Caco-2 (cell line): ENCODE data around the gene KRT33A. TPM values are rescaled to one million over a fixed set of nuclear protein-coding genes. Genes with fewer than 3 reads are reported as not detected.

Source experiments
- BruUV-seq: library from RNA; stranded (reverse); fragments of 400-500 nt; replicated peaks from 2 replicates; lab custom pipeline; 2021; lab: Mats Ljungman, UMichigan
- CTCF ChIA-PET: fragments of 300-600 bp; sonication (Branson Sonifier 250); formaldehyde crosslinking; loops from one replicate; lab custom pipeline; 2022; ENCODE audit warnings: antibody characterized with exemption; lab: Charles Lee
- POLR2A ChIA-PET: fragments of 300-600 bp; sonication (Branson Sonifier 250); formaldehyde crosslinking; loops from one replicate; lab custom pipeline; 2022; ENCODE audit warnings: antibody characterized with exemption; lab: Charles Lee
- DNase-seq, 2 experiments: peaks; one replicate each; pipeline versions ENCODE4 v3.0.0 to v3.0.0-alpha.2; 2020 to 2022
- H3K27me3 ChIP-seq: replicated peaks from 2 replicates; pipeline ENCODE4 v1.6.0; 2011; ENCODE audit warnings: low read length; ENCODE audit not compliant: control insufficient read depth, insufficient read depth
- H3K36me3 ChIP-seq: 2 replicates; pipeline ENCODE4 v1.5.1; 2011; ENCODE audit warnings: low read length; ENCODE audit not compliant: control insufficient read depth, insufficient read depth
- H3K4me1 ChIP-seq: fragments of 250-450 bp; sonication (Bioruptor Pico); 2 replicates; pipeline ENCODE4 v1.5.1; 2020; ENCODE audit warnings: mild to moderate bottlenecking
- H3K4me3 ChIP-seq: 2 replicates; pipeline ENCODE4 v1.5.1; 2011; ENCODE audit warnings: low read depth, mild to moderate bottlenecking, control low read depth, low read length
- H3K9me3 ChIP-seq: fragments of 250-450 bp; sonication (Bioruptor Pico); 2 replicates; pipeline ENCODE4 v1.5.1; 2020; ENCODE audit warnings: mild to moderate bottlenecking, moderate library complexity
- H3K27ac Mint-ChIP-seq: one replicate; pipeline ENCODE4 v1.8.0; 2022; ENCODE audit warnings: mixed read lengths; ENCODE audit not compliant: unreplicated experiment
- H3K27me3 Mint-ChIP-seq: one replicate; pipeline ENCODE4 v1.8.0; 2022; ENCODE audit warnings: mixed read lengths; ENCODE audit not compliant: insufficient read depth, unreplicated experiment
- H3K36me3 Mint-ChIP-seq: one replicate; pipeline ENCODE4 v1.8.0; 2022; ENCODE audit warnings: mild to moderate bottlenecking, mixed read lengths; ENCODE audit not compliant: insufficient read depth, unreplicated experiment
- H3K4me1 Mint-ChIP-seq: one replicate; pipeline ENCODE4 v1.8.0; 2022; ENCODE audit warnings: low read depth, mixed read lengths; ENCODE audit not compliant: unreplicated experiment
- H3K4me3 Mint-ChIP-seq: one replicate; pipeline ENCODE4 v1.8.0; 2022; ENCODE audit warnings: mild to moderate bottlenecking, moderate library complexity, mixed read lengths; ENCODE audit not compliant: unreplicated experiment
- H3K9me3 Mint-ChIP-seq: one replicate; pipeline ENCODE4 v1.8.0; 2022; ENCODE audit warnings: mixed read lengths; ENCODE audit not compliant: unreplicated experiment
- intact Hi-C: fragments of 100-400 bp; cut with micrococcal nuclease; formaldehyde crosslinking; loops from one replicate; pipeline ENCODE4 v1.10.0; 2022; ENCODE audit not compliant: unreplicated experiment
- total RNA-seq: library from RNA; stranded (reverse); gene quantifications from 2 replicates; pipeline ENCODE4 v1.2.3, GENCODE V29; 2022
- TF ChIP-seq, protein P1 (sequence below), 2 experiments: fragments of 200-600 bp in 1 of 2; IDR thresholded peaks; 1 replicate in 1 of 2; 2 replicates in 1 of 2; pipeline versions ENCODE4 v1.5.1 to v1.8.0; 2011 to 2022; ENCODE audit warnings: antibody characterized with exemption in 1 of 2, control low read depth in 1 of 2, inconsistent platforms in 1 of 2, low read depth in 1 of 2, low read length in 1 of 2, mild to moderate bottlenecking in 1 of 2, moderate library complexity in 1 of 2; ENCODE audit not compliant: insufficient read depth in 1 of 2, severe bottlenecking in 1 of 2, unreplicated experiment in 1 of 2

Gene KRT33A
- total RNA-seq, 1 experiment from 2014 or later = not detected

DNA sequence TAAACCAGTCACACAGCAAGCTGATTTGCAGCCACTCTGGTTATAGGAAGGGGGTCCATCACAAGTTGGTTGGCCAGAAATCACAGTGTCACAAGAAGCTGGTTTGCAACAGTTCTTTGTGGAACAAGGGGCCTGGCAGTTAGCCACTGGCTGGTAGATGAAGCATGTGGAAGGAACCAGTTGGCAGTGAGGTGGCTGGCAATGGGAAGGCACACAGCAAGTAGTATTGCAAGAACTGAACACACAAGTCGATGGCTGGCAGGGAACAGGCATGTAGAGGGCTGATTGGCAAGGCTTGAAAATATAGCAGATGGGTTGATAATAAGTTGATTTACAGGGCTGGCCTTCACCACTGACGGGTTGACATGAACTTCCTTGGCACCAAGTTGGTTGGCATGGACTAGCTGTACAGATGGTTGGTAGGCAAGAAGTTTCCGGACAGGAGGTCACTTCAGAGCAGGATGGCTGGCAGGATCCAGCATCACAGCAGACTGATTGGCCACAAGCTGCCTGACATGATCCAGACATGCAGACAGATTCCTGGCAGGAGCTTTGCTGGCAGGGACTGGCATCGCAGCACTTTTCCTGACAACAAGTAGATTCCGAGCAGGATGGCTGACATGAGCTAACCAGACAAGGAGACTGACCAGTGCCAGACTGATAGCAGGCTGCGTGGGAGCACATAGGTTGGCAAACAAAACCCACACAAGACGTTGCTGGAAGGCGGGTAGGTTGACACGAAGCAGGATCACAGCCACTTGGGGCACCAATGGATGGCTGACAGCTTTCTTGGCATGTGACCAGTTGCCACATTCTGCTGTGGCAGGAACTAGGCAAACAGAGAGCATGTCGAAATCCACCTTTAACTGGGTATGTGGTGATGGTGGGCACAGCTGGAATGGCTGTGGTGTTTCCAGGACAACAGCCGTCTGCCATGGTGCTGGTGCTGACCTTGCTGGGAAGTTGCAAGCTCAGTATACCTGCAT is 48.4 kb downstream of the KRT33A start, which contains the start of gene KRTAP29-1:
TSS of gene KRTAP29-1 (minus strand) at position 936 of the 986 bp plus-strand sequence. CDS start at position 936, 0 bp downstream.
- H3K36me3 Mint-ChIP-seq = no peaks in the 10 kb centered on the region
- H3K27me3 Mint-ChIP-seq = no peaks in the 10 kb centered on the region
- ChIA-PET CTCF (no interaction called here), POLR2A (no interaction called here)
- TF ChIP-seq, protein P1, sequence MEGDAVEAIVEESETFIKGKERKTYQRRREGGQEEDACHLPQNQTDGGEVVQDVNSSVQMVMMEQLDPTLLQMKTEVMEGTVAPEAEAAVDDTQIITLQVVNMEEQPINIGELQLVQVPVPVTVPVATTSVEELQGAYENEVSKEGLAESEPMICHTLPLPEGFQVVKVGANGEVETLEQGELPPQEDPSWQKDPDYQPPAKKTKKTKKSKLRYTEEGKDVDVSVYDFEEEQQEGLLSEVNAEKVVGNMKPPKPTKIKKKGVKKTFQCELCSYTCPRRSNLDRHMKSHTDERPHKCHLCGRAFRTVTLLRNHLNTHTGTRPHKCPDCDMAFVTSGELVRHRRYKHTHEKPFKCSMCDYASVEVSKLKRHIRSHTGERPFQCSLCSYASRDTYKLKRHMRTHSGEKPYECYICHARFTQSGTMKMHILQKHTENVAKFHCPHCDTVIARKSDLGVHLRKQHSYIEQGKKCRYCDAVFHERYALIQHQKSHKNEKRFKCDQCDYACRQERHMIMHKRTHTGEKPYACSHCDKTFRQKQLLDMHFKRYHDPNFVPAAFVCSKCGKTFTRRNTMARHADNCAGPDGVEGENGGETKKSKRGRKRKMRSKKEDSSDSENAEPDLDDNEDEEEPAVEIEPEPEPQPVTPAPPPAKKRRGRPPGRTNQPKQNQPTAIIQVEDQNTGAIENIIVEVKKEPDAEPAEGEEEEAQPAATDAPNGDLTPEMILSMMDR (IDR thresholded peaks at IDR 0.05; ENCODE audit: insufficient read depth in 1 of 2, low read depth in 1 of 2, low read length in 1 of 2, severe bottlenecking in 1 of 2, unreplicated experiment in 1 of 2) = no peak
- H3K9me3 Mint-ChIP-seq = no peaks in the 10 kb centered on the region
- DNase-seq = no peak
- no peaks in the 10 kb centered on the region; the same call in 1 of the 2 replicates for H3K9me3 ChIP-seq
- H3K27ac Mint-ChIP-seq = no peak within 1 kb of the TSS
- H3K4me1 ChIP-seq = no peaks in the 10 kb centered on the region
- H3K36me3 ChIP-seq = no peaks in the 10 kb centered on the region
- H3K4me3 Mint-ChIP-seq = no peak within 1 kb of the TSS
- no peak within 1 kb of the TSS for H3K4me3 ChIP-seq
- no peaks in the 10 kb centered on the region for H3K27me3 ChIP-seq
- no peaks in the 10 kb centered on the region for H3K4me1 Mint-ChIP-seq
- intact Hi-C loops = no loop called here
- no TSS peak for BruUV-seq

DNA sequence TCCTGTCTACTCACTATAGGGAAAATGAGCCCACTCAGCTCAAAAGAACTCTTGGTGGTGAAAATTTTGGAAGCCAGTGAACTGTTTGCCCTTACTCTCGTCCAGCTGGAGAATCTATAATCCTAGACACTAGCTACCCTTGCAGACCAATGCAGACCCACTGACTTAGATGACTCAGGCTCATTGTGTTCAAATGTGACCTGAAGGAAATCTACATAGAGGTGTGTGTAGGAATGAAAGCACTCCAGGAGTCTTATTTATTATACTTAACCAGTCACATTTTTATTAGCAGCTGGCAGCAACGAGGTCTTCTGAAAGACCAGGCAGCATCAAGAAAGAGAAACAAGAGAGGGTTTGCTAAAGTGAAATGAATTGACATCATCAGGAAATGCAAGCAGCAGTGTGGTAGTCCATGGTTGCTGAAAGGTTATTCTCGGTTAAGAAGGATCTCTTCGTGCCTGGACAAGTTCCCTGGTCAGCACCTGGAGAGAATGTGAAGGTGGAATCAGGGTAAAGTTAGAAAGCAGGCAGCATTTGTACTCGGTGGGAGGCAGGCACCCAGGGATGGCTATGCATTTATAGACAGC is 49.3 kb downstream of the KRT33A start:
- H3K36me3 ChIP-seq = no peaks in the 10 kb centered on the region
- intact Hi-C loops = no loop called here
- no peaks in the 10 kb centered on the region for H3K27me3 Mint-ChIP-seq
- POLR2A ChIA-PET = no interaction called here
- no peaks in the 10 kb centered on the region; the same call in 1 of the 2 replicates for H3K9me3 ChIP-seq
- no peak overlapping the region for H3K27ac Mint-ChIP-seq
- no peaks in the 10 kb centered on the region for H3K27me3 ChIP-seq
- TF ChIP-seq, protein P1 (IDR thresholded peaks at IDR 0.05; ENCODE audit: insufficient read depth in 1 of 2, low read depth in 1 of 2, low read length in 1 of 2, severe bottlenecking in 1 of 2, unreplicated experiment in 1 of 2) = no peak
- H3K9me3 Mint-ChIP-seq = no peaks in the 10 kb centered on the region
- DNase-seq = no peak
- no peak overlapping the region for H3K4me3 Mint-ChIP-seq
- BruUV-seq = no TSS peak
- no peak overlapping the region for H3K4me3 ChIP-seq
- no peaks in the 10 kb centered on the region for H3K36me3 Mint-ChIP-seq
- CTCF ChIA-PET = interaction anchor here (0.6 kb wide), 1 partner anchor 248 kb away, joined by 3 read pairs; no protein-coding TSS in a partner anchor
- H3K4me1 ChIP-seq = no peaks in the 10 kb centered on the region
- H3K4me1 Mint-ChIP-seq = no peaks in the 10 kb centered on the region

DNA sequence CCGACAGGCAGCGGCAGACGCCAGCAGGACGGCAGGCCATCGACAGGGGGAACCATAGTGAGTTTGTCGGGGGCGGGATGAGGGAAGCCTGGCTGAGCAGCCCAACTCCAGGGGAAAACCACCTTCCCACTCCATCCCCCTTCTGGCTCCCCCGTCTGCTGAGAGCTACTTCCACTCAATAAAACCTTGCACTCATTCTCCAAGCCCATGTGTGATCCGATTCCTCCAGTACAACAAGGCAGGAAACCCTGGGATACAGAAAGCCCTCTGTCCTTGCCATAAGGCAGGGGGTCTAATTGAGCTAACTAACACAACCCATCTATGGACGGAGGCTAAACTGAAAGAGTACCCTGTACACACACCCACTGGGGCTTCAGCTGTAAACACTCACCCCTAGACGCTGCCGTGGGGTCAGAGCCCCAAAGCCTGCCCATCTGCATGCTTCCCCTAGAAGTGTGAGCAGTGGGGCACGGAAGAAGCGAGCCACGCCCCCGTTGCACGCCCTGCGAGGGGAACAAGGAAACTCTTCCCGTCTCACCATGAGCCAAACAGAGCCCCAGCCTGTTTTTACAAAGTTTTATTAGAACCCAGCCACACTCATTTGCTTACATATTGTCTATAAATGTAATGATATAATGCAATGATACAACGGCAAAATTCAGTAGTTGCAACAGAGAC is 52.0 kb downstream of the KRT33A start:
- H3K27me3 ChIP-seq = no peaks in the 10 kb centered on the region
- Mint-ChIP-seq H3K9me3 (no peaks in the 10 kb centered on the region), H3K36me3 (no peaks in the 10 kb centered on the region), H3K4me1 (no peaks in the 10 kb centered on the region), H3K27ac (no peak overlapping the region), H3K27me3 (no peaks in the 10 kb centered on the region), H3K4me3 (no peak overlapping the region)
- no peaks in the 10 kb centered on the region for H3K36me3 ChIP-seq
- intact Hi-C loops = no loop called here
- H3K4me1 ChIP-seq = no peaks in the 10 kb centered on the region
- CTCF ChIA-PET = no interaction called here
- TF ChIP-seq, protein P1 (IDR thresholded peaks at IDR 0.05; ENCODE audit: insufficient read depth in 1 of 2, low read depth in 1 of 2, low read length in 1 of 2, severe bottlenecking in 1 of 2, unreplicated experiment in 1 of 2) = no peak
- POLR2A ChIA-PET = no interaction called here
- no TSS peak for BruUV-seq
- no peak for DNase-seq
- H3K4me3 ChIP-seq = no peak overlapping the region
- no peaks in the 10 kb centered on the region for H3K9me3 ChIP-seq
